BLaER1 (cell line): ENCODE results near the gene IL32.

Experiments used
- H3K27ac ChIP-seq: shearing (Covaris generic); formaldehyde crosslinking; 2 replicates; pipeline ENCODE4 v1.8.1; 2022
- H3K27me3 ChIP-seq: shearing (Covaris generic); formaldehyde crosslinking; 2 replicates; pipeline ENCODE4 v1.8.1; 2022
- H3K36me3 ChIP-seq: shearing (Covaris generic); formaldehyde crosslinking; 2 replicates; pipeline ENCODE4 v1.8.1; 2022
- H3K4me1 ChIP-seq: shearing (Covaris generic); formaldehyde crosslinking; 2 replicates; pipeline ENCODE4 v1.8.1; 2022
- H3K4me2 ChIP-seq: shearing (Covaris generic); formaldehyde crosslinking; 2 replicates; pipeline ENCODE4 v1.8.1; 2022
- H3K4me3 ChIP-seq: shearing (Covaris generic); formaldehyde crosslinking; 2 replicates; pipeline ENCODE4 v1.8.1; 2022
- H3K9ac ChIP-seq: shearing (Covaris generic); formaldehyde crosslinking; 2 replicates; pipeline ENCODE4 v1.8.1; 2022
- H3K9me3 ChIP-seq: shearing (Covaris generic); formaldehyde crosslinking; 2 replicates; pipeline ENCODE4 v1.8.1; 2022
- H4K20me1 ChIP-seq: shearing (Covaris generic); formaldehyde crosslinking; 2 replicates; pipeline ENCODE4 v1.8.1; 2022
- Cebpa-rat ChIP-seq: shearing (Covaris generic); IDR thresholded peaks from 2 replicates; pipeline ENCODE4 v1.8.1; 2022

IL32 gene

GRCh38 chr16:3027983-3028715 is 37.3 kb upstream of the IL32 start:
- H3K4me3 ChIP-seq, result 0 out of 2 replicates have a peak overlapping the region, but pooled peaks have one; percentile 25
- no peaks in the 10 kb centered on the region for H3K9me3 ChIP-seq
- H3K4me1 ChIP-seq, result peaks cover 51% of the 10 kb centered on the region
- peaks cover 23% of the 10 kb centered on the region for H3K36me3 ChIP-seq
- peak overlapping the region; percentile 87 for H3K4me2 ChIP-seq
- no peak for TF ChIP-seq Cebpa-rat
- H3K9ac ChIP-seq, result no peak overlapping the region
- peaks cover 50% of the 10 kb centered on the region for H3K27me3 ChIP-seq
- H4K20me1 ChIP-seq, result peaks cover 81% of the 10 kb centered on the region
- peak overlapping the region; percentile 12; the same call in 1 of the 2 replicates for H3K27ac ChIP-seq

DNA sequence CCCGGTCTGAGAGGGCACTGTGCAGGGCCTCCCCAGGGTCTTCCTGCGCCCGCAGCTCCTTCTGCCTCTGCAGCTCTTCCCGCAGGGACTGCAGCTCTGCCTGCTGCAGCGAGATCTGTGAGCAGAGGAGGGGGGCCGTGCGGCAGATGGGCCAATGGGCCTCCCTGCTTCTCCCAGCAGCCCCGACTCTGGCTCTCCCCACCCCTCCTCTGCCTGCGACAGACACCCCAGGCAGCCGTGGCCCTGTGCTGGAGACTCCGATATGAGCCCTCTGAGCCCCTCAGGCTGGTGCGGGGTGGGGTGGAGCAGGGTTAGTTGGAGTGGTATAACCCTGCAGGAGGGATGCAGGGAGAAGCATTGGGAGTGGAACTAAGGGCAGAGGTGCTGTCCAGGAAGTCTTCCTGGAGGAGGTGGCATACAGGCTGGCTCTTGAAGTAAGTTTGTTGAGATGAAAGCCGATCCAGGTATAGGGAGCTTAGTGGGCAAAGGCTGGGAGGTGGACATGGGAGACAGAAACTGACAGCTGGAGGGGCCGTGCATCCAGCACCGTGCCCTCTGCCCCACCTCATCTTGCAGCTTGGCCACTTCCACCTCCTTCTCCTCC is 36.6 kb upstream of the IL32 start:
- peaks cover 80% of the 10 kb centered on the region for H4K20me1 ChIP-seq
- peak overlapping the region; percentile 69 for H3K4me2 ChIP-seq
- peaks cover 56% of the 10 kb centered on the region for H3K27me3 ChIP-seq
- H3K9me3 ChIP-seq, result no peaks in the 10 kb centered on the region
- H3K9ac ChIP-seq, result no peak overlapping the region
- no peak overlapping the region for H3K27ac ChIP-seq
- peaks cover 45% of the 10 kb centered on the region for H3K4me1 ChIP-seq
- H3K4me3 ChIP-seq, result 0 out of 2 replicates have a peak overlapping the region, but pooled peaks have one; percentile 25
- TF ChIP-seq Cebpa-rat, result no peak
- H3K36me3 ChIP-seq, result peaks cover 23% of the 10 kb centered on the region

DNA sequence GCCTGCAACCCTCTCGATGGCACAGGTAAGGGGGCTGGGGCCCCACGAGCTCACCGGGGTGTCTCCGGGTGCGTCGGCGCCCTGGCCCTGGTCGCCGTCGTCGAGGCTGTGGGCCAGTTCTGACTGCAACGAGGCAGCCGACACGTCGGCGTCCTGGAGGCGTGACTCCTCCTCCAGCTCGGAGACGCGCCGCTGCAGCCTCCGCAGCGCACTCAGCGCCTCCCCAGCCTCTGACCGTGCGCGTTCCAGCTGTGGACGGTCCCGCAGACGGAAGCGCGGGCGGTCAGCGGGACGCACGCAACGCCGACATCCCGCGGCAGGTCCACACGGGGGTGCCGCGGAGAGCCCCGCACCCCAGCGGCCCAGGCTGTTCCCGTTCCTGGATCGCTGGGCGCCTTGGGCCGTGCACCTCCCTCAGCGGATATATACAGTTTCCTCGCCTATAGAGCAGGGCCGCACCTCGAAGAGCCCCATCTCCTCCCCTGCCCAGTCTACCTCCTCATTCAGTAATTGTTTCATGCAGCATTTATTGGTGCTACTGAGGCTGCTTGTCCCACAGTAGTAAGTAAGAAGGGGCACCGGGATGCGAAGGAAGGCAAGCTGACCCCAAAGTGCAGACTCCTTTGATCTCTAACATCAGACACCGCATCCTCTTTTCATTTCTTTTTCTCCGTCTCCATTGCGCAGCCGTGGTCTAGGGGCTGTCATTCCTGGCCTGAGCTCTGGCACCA is 35.8 kb upstream of the IL32 start:
- peaks cover 82% of the 10 kb centered on the region for H4K20me1 ChIP-seq
- H3K36me3 ChIP-seq, result peaks cover 23% of the 10 kb centered on the region
- H3K4me1 ChIP-seq, result peaks cover 41% of the 10 kb centered on the region
- no peaks in the 10 kb centered on the region for H3K9me3 ChIP-seq
- H3K4me2 ChIP-seq, result peak overlapping the region; percentile 52
- no peak overlapping the region for H3K9ac ChIP-seq
- no peak for TF ChIP-seq Cebpa-rat
- no peak overlapping the region for H3K27ac ChIP-seq
- peaks cover 65% of the 10 kb centered on the region for H3K27me3 ChIP-seq
- H3K4me3 ChIP-seq, result peak overlapping the region; percentile 47; the same call in 1 of the 2 replicates

DNA sequence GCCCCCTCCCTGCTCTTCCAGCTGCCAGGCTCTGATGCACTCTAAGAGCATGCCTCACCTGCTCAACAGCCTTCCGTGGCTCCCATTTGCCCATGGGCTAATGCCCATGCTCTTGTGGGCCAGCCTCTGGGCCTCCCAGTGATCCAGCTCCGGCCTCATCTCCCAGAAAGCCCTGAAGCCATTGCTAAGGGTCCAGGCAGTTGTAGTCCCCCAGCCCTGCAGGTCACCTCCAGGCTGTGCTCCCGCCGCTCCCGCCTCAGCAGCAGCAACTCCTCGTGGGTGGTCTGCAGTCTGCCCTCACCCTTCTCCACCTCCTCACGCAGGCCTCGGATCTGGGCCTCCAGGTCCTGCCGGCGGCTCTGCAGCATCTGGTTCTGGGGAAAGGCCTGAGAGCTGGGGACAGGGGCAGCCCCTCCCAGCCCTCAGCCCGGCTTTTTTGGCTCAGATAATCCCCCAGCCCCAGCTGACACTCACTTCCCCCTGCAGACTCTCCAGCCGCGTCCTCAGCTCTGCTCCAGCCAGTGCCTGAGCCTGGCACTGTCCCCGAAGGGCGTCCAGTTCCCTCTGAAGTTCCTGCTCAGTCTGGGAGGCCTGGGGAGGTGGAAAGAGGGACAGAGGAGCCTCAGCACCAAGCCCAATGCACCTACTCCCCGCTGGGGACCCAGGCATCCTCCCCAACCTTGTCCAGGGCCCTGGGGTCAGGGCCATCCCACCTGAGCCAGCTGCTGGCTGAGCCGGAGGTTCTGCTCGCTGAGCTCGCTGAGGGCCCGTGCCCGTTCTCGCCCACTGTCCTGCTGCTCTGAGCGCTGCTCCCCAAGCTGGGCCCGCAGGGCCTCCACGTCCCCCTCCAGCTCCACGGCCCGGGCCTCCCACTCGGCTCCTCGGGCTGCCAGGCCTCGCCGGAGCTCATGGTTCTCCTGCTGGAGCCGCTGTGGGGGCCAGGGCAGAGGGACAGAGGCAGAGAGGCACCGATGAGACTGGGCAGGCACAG is 34.9 kb upstream of the IL32 start:
- Histone ChIP-seq H3K4me3 (no peak overlapping the region), H3K4me2 (no peak overlapping the region), H3K27me3 (peaks cover 73% of the 10 kb centered on the region), H3K9me3 (no peaks in the 10 kb centered on the region), H3K27ac (no peak overlapping the region), H3K36me3 (peaks cover 21% of the 10 kb centered on the region), H4K20me1 (peaks cover 78% of the 10 kb centered on the region), H3K9ac (no peak overlapping the region), H3K4me1 (peaks cover 36% of the 10 kb centered on the region)
- no peak for TF ChIP-seq Cebpa-rat

- Histone ChIP-seq H3K9me3 (no peaks in the 10 kb centered on the region), H3K4me3 (no peak overlapping the region), H4K20me1 (peaks cover 68% of the 10 kb centered on the region), H3K27me3 (peaks cover 95% of the 10 kb centered on the region), H3K4me2 (no peak overlapping the region), H3K9ac (no peak overlapping the region), H3K36me3 (no peaks in the 10 kb centered on the region), H3K27ac (no peak overlapping the region), H3K4me1 (peaks cover 38% of the 10 kb centered on the region)
- TF ChIP-seq Cebpa-rat, result no peak
Observed at GRCh38 chr16:3032624-3033023, 32.8 kb upstream of the IL32 start.

DNA sequence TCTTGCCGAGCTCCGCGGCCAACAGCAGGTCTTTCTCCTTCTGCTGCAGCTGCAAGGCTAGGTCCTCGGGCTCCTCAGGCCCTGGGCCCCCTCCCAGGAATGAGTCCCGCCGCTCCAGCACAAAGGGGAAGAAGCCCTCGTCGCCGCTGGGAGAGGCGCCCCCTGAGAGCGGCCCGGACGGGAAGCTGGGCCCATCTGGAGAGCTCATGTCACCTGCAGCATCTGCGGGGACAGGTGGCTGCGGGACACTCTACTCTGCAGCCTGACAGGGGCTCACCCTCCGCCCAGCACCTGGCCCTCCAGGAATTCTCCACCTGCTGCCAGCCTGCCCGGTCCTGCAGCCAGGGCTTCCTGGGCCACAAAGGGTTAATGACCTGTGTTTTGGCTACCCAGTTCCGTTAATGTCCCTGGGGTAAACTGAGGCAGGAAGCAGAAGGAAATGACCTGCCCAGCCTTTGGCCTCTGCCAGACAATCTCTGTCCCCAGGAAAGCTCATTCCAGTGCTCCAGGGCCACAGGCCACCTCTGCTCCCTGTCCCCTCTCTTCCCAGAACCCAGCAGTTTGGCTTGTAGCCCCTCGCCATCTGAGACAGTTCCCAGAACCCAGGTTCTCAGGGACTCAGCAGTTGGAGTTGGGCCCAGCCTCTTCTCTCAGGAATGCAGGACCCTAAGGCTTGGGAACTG is 30.0 kb upstream of the IL32 start:
- H3K4me1 ChIP-seq, result peaks cover 13% of the 10 kb centered on the region
- H3K36me3 ChIP-seq, result no peaks in the 10 kb centered on the region
- no peak overlapping the region for H3K4me3 ChIP-seq
- TF ChIP-seq Cebpa-rat, result no peak
- H4K20me1 ChIP-seq, result peaks cover 52% of the 10 kb centered on the region
- peaks cover 100% of the 10 kb centered on the region for H3K27me3 ChIP-seq
- H3K9ac ChIP-seq, result no peak overlapping the region
- H3K27ac ChIP-seq, result no peak overlapping the region
- no peaks in the 10 kb centered on the region for H3K9me3 ChIP-seq
- H3K4me2 ChIP-seq, result peak overlapping the region; percentile 61

DNA sequence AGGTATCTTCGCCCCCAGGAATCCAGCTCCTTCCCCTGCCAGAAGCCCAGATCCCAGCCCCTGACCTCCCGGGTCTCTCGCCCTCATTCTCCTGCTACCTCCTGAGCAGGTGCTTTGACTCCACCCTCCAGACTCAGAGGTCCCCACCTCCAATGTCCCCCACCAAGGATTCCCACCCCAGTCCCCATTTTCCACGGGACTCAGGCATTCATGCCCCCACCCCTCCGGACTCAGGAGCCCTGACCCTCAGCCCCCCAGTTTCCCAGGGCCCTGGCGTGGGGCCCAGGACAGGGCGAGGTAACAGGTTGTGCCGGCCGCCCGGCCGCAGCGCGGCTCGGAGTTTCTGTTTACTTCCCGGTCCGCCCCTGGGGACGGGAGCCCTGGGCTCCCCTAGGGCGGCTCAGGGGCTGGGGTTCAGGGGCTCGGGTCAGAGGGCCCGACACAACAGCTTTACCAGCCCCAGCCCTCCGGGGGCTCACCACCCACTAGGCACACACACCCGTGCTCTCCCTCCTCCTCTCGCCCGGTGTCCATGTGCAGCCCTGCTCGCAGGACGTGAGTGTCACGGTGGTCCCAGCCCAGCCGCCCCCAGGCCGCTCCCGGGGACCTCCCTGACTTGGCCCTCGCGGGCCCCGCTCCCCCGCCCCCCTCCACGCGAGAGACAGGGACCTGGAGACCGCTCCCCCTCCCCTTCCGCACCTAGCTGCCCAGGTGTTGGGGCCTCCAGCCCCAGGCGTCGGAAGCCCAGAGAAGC is 29.3 kb upstream of the IL32 start:
- Histone ChIP-seq H3K4me1 (peaks cover 13% of the 10 kb centered on the region), H3K9me3 (no peaks in the 10 kb centered on the region), H4K20me1 (peaks cover 45% of the 10 kb centered on the region), H3K9ac (no peak overlapping the region), H3K27ac (no peak overlapping the region), H3K4me3 (peak overlapping the region; percentile 31; the same call in 1 of the 2 replicates), H3K27me3 (peaks cover 100% of the 10 kb centered on the region), H3K4me2 (peak overlapping the region; percentile 61), H3K36me3 (no peaks in the 10 kb centered on the region)
- no peak for TF ChIP-seq Cebpa-rat

- Histone ChIP-seq H3K9ac (no peak within 1 kb of the TSS), H3K4me1 (peaks cover 13% of the 10 kb centered on the region), H3K27ac (no peak within 1 kb of the TSS), H3K9me3 (no peaks in the 10 kb centered on the region), H3K4me2 (peak within 1 kb of the TSS; percentile 61), H3K4me3 (peak within 1 kb of the TSS; percentile 31; the same call in 1 of the 2 replicates), H3K27me3 (peaks cover 100% of the 10 kb centered on the region), H4K20me1 (peaks cover 41% of the 10 kb centered on the region), H3K36me3 (no peaks in the 10 kb centered on the region)
- TF ChIP-seq Cebpa-rat, result no peak
Observed at GRCh38 chr16:3036726-3037315, 28.6 kb upstream of the IL32 start, which contains the start of gene BICDL2. TSS of gene BICDL2 (minus strand) at chr16:3036944. CDS start at chr16:3035496, 1,448 bp downstream.
